Fibroblast of skin of right biceps (primary cell): ENCODE measurements around the gene HELZ.
"Not testable (repeated sequence)": the region's sequence is repeated elsewhere in the genome, so short reads cannot be mapped to it uniquely, and the experiment has no call there.

Experiments used
- DNase-seq: peaks from one replicate; pipeline ENCODE4 v3.0.0-alpha.2; 2013

HELZ gene

DNA sequence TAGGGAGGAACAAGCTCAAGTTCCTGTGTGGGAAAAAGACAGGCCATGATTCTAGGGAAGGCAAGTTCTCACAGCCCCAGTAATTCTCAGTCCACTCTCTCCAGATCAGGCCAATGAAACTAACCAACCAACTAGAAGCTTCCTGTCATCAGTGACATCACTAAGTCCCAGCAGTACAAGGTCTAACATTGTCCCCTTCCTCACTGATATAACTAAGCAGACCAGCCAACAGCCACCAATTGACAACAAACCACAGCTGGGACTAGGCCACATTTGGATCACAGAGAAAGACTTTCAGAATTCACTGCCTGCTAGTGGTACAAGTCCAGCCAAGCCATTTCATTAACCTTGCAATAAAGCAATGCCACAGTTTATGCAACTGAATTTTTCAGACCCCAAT, 106.6 kb downstream of the HELZ start:
- no peak for DNase-seq

DNA sequence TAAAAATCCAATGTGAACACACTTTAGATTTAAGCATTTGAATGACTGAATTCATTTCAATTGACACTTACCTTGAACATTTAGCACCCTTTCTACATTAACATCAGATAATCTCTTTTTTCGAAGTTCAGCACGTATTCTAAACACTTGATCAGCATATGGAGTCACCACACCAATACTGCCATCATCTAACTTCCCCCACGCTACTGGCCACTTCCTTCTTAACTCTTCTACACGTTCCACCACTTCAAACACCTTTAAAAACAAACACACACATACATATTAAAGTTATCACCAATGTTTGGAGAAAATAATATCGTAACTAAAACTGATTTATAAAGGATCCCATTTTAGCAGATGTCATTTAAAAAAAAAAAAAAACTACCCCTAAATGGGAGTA, 107.1 kb downstream of the HELZ start:
- no peak for DNase-seq

DNA sequence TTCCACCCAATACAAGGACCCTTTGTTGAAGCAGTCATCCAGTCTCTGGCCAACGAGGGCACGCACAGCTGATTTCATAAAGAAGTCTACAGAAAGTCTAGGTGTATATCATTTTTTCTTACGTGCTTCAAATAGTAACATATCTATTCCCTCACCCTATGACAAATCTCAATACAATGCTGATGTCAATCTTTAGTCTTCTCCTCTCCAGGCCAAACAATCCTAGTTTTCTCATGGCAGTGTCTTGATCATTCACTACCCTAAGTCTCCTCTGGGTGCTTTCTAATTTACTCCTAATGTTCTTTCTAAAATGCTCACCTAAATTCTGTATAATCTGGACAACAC, 108.0 kb downstream of the HELZ start:
- DNase-seq = peak; percentile 56

DNA sequence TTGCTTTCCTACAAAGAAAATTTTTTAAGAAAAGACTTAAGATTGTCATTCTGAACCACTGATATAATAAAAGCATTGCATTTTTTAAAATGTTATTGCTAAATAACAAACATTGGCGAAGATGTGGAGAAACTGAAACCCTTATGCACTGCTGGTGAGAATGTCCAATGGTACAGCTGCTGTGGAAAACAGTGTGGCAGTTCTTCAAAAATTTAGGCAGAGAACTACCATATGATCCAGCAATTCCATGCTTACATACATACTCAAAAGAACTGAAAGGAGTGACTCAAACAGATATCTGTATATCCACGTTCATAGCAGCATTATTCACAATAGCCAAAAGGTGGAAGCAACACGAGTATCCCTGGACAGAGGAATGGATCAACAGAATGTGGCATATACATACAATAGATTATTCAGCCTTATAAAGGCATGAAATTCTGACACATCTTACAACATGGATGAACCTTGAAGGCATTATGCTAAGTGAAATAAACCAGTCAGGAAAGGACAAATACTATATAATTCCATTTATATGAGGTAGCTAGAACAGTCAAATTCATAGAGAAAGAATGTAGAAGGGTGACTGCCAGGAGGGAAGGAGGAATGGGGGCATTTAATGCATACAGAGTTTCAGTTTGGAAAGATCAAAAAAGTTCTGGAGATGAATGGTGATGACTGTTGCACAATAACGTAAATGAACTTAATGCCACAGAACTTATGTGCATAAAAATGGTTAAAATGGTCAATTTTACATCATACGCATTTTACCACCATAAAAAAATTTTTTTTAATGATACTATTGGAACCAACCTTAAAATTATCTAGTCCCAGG, 108.6 kb downstream of the HELZ start:
- DNase-seq = peak; percentile 79

DNA sequence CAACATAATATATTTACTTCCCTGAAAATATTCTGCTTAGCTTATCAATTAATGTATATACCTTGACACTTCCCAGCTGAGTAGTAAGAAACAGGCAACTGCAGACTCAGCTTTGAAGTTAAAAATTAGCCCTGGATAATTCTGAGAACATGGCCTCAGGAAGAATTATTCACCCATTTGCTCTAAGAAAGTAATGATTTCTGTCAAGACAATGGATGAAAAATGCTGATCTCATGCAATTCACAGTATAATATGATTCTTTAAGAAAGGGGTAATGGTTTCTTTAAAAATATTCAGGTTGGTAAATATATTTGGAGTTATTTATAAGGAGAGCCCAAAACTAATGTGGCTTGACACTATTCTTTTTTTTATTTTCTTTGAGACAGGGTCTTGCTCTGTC, 111.8 kb downstream of the HELZ start:
- no peak for DNase-seq

DNA sequence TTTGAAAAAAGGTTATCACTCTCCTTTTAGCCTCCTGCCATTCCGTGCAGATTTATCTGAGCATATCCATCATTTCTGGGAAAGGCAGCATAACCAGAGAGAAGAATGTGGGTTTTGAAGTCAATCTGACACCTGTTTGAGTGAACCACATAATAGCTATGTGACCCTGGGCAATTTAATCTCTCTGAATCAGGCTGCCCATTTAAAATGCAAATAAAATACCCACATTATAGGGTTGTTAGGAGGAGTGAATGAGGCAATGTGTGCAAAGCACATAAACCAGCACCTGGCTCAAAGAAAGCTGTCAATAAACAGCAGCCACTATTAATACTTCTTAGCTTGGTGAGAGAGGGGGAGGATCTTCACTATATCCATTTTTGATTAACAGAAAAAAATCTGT, 112.6 kb downstream of the HELZ start:
- no peak for DNase-seq

DNA sequence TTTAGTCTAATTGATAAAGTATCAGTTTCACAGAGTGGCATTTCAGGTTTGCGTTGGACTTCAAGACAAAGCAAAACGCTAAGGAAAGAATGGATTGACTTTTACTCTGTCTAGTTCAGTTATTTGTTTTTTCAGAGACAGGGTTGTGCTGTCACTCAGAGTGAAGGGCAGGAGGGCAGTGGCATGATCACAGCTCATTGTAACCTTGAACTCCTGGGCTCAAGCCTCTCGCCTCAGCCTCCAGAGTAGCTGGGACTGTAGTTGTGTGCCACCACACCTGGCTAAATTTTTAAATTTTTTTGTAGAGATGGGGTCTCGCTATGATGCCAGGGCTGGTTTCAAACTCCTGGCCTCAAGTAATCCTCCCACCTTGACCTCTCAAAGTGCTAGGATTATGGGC, 114.2 kb downstream of the HELZ start:
- no peak for DNase-seq

DNA sequence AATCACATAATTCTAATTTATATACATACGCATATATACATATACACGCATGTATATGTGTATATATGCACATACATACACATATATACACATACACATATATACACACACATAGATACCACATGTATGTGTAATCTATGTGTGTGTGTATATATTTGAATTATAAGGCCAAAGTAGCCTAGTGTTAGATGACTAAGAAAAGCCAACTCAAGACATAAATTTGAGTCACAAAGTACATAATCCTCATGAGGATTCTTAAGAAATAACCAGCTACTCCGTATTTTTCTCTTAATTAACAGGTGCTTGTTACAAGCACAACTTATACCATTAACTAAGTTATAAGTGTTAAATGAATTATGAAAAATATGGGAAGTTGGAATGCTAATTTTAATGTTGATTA, 115.7 kb downstream of the HELZ start:
- no peak for DNase-seq

DNA sequence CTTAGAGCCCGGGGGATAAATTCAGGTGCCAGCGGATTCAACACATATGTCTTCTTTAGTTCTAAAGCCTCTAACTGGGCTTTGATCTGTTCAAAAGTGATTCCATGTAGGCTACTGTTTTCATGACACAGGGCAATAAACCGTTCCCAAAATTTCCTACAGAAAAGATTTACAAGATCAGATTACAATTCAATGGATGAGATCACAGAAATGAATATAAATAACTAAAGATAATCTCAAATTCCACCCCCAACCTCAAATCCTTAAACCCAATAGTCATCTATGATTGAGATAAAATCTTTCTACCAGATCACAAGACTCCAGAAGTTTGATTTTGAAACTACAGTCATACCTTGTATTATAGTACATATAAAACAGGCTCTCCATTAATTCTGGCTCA, 116.3 kb downstream of the HELZ start:
- DNase-seq = no peak

DNA sequence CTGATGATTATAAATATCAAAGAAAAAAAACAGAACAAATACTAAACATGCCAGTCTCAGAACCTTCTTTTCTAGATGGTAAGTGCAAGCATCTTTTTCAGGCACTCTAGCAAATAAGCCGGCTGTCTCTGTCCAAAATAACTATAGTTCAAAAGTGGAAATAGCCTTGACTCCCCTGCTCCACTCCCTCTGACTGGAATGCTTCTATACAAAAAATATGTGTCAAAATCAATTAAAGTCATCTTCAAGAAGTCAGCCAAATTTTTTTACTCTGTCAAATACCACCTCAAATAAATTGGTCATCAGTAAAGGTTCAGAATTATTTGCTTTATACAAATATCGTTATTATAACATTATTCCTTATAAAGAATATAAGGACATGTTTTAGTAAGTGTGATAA, 117.1 kb downstream of the HELZ start:
- DNase-seq = no peak

DNA sequence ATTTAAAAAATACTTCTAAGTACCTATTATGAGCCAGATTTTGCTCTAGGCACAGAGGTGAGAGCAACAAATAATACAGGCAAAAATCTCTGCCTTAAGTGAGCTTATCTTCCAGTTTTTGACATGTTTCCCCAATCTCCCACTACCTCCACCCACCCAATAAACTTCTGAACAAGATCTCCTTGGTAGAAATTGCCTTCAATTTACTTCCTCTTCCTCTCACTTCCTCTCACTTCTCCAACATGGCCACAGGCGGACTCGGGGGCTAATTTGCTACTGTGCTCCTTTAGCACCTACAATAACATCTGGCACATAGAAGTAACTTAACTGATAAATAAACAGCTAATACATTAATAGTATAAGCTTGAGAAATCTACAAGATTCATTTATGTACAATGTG, 118.0 kb downstream of the HELZ start:
- DNase-seq = no peak

DNA sequence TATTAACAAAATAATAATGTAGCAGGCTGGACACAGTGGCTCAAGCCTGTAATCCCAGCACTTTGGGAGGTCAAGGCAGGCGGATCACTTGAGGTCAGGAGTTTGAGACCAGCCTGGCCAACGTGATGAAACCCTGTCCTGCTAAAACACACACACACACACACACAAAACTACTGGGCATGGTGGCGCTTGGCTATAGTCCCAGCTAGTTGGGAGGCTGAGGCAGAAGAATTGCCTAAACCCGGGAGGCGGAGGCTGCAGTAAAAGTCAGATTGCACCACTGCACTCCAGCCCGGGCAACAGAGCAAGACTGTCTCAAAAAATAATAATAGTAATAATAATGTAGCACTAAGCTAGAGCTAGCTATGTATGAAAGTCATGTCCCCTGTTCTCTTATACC, 118.5 kb downstream of the HELZ start:
- not testable (repeated sequence) for DNase-seq

DNA sequence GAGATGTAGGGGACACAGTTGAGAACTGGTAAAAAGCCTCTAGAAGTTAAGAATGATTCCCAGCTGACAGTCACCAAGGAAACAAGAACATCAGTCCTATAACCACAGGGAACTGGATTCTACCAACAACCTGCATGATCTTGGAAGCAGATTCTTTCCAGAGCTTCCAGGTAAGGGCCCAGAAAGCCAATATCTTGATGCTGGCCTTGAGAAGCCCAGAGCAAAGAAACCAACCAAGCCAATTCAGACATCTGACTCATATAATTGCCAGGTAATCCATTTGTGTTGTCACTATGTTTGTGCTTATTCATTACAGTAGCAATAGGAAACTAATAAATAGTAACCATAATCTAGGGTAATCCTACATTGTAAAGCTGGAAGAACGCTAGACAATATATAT, 119.1 kb downstream of the HELZ start:
- no peak for DNase-seq

DNA sequence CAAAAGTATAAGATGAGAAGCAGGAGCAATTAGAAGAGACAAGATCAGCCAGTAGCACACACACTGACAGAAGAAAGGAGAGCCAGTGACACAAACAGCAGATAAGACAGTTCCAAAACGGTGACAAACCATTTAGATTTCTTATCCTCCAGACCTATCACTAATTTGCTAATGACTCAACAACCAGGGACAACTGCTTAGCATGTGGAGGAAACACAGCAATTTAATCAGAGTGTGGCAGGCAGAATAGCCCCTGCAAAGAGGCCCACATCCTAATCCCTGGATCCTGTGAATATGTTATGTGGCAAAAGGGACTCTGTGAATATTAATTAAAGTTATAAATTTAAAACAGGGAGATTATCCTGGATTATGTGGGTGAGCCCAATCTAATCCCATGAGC, 119.6 kb downstream of the HELZ start:
- peak; percentile 23 for DNase-seq

DNA sequence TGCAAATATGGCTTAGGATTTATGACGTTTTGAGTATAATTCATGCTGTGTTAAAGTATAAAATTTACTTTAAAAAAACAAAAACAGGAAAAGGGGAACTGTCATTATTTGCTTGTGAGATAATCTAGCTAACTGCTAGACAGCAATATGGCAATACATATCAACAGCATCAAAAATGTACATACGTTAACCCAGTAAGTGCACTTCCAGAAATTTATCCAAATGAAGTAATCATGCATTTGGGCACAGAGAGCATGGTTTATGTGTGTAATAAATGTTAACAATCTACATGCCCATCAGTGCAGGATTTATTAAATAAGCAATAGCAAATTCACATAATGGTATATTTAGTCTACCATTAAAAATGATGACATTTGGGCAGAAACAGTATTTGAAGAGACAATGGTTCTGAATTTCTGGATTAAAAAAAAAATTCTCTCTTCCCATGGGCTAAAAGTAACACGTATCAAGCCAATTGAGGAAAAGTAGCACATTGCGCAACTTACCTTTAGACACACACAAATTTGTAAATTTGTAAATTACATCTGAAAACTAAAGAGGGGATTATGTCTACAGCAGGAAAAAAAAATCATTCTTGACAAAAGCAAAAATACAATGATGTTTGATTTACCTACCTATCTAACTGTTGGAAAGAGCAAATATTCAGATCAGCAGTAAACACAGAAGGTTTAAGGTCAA, 120.4 kb downstream of the HELZ start:
- no peak for DNase-seq

DNA sequence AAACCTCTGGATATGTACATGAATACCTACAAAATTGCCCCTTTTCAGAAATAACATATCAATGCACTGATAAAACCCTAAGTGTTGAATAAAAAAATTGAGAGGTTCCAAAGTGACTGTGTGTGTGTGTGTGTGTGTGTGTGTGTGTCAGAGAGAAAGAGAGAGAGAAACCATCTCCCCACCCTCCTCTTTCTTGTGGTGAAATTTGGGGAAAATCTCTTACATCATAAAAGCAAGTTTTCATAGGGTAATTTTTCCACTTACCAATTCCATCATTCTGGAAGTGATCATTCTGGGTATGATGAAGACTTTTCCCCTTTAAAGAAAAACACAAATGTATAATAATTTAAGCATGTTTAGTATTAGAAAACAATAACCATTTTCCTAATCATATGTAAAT, 121.3 kb downstream of the HELZ start:
- no peak for DNase-seq

DNA sequence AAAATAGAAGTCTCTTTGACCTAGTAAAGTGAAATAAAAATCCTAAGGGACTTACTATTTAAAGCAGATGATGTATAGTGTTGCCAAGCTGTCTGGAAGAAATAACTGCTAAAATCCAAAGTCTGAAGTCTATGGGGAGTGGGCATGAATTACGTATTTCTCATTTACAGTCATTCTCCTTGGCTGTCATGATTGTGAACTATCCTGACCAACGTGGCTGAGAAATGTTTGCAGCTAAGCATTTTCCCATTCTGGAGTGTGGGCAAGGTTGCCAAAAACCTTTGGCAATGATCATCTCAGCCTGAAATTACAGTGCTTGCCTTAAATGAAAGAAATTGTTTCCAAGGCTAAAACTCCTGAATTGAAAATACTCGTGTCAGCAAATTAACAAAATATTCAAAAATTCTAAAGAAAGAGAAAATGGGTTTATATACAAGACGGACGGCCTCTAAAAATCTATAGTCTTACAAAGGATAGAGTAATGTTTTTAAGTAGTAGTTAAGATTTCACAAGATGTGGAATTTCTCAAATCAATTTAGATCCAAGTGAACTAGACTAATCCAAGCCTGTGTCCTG, 123.6 kb downstream of the HELZ start:
- peak; percentile 29 for DNase-seq

DNA sequence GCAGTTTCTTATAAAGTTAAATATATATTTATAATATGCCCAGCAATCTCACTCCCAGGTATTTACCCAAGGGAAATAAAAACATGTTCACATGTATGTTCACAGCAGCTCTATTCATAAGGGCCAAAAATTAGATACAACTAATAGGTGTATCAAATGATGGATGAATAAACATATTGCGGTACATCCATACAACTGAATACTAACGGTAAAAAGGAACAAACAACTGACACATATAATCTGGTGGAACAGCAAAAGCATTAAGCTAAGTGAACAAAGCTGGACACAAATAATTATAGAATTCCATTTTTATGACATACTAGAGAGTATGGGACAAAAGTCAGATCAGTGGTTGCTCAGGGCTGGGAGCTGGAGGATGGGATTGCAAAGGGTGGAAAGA, 125.9 kb downstream of the HELZ start:
- no peak for DNase-seq

DNA sequence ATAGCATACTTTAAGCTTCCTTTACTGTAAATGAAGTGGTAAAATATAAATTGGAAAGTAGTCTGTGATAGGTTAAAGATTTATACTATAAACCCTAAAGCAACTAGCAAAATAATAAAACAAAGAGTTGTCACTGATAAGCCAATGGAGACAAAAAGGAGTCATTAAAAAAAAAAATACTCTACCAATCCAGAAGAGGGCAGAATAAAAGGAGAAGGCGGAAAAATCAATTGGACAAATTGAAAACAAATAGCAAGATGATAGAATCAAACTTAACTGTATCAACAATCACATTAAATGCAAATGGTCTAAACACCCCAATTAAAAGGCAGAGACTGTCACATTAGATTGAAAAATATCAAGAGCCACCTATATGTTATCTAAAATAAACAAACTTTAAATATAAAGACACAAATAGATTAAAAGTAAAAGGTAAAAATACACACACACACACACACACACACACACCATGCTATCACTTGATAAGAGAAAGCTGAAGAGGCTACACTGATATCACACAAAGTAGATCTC, 128.9 kb downstream of the HELZ start:
- DNase-seq = no peak

DNA sequence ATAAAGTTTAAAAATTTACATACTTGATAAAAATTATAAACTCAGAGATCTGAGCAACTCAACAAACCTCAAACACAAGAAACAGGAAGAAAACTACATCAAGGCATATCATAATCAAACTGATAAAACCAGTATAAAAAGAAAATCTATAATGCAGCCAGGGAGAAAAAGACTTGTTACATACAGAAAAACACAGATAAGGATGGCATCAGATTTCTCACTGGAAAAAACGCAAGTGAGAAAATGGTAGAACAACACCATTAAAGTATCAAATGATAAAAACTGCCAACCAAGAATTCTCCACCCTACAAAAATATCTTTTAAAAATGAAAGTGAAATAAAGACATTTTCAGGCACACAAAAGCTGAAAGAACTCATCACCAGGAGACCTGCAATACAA, 129.6 kb downstream of the HELZ start:
- DNase-seq = no peak

DNA sequence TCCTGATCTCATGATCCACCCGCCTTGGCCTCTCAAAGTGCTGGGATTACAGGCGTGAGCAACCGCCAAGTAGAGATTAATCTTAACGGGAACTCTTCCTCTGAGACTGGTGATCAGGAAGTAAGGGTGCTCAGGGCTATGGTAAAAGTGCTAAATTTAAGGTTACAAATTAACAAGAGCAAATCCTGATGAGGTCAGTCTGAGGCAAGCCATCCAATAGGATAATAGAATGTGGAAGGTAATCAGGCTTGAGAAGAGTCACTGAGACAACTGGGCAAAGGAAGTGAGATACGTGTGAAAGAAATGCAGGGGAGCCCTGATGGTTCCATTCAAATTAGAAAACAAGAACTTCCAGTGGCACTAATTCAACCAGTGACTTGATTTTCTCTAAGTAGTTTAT, 131.5 kb downstream of the HELZ start:
- DNase-seq = no peak

DNA sequence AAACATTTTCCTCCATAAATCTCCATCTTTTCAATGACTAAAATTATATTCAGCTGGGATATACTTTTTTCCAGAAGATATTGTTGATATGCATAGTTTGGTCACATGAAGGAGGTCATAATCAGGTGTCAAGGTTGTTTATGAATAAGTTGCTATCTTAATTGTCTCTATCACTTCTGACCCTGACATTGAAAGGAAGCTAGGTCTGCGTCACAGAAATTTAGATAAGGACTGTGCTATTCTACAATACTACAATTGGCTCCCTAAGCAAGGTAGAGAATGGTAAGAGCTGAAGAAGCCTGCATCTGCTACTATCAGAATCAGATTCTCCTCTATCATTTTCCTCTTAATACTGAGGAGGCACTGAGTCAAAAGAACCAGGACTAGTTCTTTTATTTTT, 133.2 kb downstream of the HELZ start:
- no peak for DNase-seq

DNA sequence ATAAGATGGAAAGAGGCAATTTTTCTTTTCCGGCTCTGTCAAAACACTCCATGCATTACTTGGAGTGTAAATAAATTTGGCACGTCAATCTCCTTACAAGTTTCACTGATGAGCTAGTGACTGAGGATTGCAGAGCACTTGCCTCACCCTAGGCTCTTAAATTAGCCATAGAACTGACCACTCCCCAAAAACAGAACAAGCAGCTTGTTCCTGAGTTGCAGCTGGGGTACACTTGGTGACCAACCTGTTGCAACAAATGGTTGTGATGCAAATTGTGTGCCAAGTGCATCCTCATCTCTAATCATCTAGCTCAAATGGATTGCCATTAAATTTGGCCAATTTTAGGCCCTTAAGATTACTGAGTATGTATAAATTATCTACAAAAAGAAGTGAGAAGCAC, 133.7 kb downstream of the HELZ start:
- no peak for DNase-seq

DNA sequence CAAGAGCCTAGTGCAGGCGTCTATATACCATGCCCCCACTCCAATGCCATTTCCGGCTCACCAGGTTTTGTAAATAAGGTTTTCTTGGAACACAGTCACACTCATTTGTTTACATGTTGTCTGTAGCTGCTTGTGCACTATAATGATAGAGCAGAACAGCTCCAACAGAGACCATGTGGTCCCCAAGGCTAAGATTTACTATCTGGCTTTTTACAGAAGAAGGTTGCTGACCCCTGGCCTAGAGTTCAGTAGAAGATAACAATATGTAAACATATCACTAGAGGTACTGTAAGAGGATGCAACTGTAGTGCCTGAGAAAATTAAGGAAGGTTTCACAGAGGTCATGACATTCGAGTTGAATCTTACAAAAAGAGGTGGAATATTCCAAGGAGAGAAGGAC, 134.4 kb downstream of the HELZ start:
- DNase-seq = no peak
